NCI-H1092 (cell line): ENCODE data around the gene PLEKHD1.

ENCODE experiments used
- DNase-seq: peaks from one replicate; lab custom pipeline; 2025; lab: John Stamatoyannopoulos, UW

The PLEKHD1 gene

DNA sequence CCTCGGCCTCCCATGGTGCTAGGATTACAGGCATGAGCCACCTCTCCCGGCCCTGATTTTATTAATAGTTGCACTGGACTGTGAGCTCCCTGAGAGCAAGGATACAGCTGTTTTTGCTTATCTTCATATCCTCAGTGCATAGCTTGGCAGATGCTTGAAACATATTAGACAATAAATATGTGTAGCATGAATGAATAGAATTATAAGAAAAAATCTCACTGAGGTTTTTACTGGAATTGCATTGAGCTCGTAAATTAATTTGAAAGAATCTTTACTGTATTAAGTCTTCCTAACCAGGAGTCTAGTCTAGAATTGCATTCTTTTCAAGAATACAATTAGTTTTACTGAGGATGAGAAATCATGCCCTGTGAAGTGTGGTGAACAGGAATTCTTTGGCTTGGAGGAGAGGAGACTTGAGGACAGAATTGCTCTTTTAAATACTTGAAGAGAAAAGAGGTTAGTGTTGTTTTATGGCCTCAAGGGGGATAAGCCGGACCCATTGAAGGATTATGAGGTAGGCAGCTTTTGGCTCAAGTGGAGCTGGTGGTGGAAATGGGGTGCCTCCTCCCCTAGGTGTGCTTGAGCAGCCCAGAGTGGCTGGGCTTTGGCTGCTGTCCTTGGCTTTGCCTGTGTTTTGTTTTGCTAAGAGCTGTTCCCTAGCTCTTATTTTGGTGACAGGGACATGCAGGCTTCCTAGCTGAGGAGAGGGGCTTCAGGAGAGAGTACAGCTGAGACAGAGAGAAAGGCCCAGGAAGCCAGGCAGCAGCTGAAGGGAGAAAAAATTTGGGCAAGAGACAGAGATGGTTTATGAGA, 34.0 kb downstream of the PLEKHD1 start:
- DNase-seq, result no peak

DNA sequence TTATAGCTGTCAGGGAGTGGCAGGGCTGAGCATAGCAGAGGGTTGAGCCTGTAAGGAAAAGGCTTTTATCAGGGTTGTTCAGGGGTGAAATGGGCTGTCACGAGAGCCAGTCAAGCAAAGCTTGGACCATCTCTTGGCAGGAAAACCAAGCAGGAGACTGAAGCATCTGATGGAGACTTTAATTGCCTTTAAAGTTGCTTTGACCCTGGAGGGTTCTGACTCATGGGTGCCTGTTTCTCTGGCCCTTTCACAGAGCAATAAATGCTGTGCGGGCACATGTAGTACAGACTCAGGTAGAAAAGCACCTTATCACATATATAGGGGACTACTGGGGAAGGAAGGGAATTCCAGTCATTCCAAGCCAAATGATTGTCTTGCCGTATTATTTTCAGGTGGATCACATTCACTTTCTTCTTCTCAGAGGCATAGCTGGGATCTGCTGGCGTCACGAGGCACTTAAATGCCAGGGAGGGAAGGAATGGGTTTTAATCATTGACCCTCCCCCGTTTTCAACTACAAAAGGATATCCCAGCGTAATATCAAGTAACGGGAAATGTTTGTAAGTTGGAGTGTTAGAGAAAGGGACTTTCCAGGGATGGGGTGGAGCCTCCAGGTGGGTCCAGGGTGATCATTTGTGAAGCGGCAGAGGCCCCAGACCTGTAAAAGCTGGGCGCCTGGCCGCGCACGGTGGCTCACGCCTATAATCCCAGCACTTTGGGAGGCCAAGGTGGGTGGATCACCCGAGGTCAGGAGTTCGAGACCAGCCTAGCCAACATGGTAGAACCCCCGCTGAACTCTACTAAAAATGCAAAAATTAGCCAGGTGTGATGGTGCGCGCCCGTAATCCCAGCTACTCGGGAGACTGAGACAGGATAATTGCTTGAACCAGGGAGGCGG, 34.9 kb downstream of the PLEKHD1 start:
- DNase-seq, result no peak

DNA sequence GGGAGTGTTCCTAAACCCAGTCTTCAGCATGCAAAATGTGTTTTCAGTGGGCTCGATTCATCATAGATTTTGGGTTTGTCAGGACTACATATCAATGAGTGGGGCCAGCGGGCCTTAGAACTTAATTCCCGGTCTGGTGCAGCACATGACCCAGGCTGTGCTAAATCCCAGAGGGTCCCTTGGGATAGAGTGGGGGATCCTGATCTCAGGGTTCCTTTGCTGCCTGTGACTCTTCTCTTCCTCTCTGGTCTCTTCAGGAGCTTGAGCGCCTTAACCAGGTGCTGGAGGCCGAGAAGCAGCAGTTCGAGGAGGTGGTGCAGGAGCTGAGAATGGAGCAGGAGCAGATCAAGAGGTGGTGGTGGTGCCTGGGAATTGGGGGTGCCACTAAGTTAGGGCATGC, 37.5 kb downstream of the PLEKHD1 start:
- DNase-seq, result no peak

DNA sequence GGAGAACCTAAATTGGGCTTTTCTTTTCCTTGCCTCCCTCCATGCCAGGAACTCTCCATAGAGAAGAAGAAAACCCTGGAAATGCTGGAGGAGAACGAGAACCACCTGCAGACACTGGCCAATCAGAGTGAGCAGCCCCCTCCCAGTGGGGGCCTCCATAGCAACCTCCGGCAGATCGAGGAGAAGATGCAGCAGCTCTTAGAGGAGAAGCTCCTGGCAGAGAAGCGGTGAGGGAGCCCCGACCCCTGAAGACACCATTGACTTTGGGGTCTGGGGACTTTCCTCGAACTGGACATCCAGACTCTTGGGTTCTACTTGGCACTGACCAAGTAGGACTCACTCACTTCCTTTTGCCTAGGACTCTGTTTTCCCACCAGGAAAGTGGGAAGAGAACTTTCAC, 41.4 kb downstream of the PLEKHD1 start:
- DNase-seq, result no peak

DNA sequence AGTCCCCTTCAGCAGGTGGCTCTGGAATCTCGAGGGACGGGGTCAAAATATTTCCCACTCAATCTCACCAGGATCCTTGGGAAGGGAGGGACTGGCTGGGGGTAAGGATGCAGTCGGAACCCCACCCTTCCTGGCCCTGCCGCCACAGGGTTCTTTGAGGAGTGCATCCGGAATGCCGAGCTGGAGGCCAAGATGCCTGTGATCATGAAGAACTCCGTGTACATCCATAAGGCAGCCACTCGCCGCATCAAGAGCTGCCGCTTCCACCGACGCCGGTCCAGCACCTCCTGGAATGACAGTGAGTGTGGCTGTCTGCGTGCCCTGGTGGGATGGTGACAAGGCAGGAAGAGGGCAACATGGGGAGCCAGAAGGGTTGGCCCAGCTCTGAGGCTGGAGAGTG, 43.1 kb downstream of the PLEKHD1 start:
- no peak for DNase-seq

DNA sequence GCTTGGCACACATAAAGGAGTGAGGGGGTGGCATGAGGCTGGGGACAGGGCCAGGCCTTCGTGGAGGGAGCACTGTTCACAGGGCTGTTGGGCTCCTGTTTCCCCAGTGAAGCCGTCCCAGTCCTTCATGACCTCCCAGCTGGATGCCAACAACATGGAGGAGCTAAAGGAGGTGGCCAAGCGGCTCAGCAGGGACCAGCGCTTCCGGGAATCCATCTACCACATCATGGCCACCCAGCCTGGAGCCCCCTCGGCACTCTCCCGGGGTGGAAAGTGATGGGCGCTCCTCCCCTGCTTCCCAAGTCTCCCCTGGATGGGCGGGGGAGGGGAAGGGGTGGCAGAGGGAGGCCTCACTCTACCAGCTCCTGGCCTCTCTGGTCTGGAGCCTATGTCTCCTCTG, 43.6 kb downstream of the PLEKHD1 start:
- DNase-seq, result no peak

DNA sequence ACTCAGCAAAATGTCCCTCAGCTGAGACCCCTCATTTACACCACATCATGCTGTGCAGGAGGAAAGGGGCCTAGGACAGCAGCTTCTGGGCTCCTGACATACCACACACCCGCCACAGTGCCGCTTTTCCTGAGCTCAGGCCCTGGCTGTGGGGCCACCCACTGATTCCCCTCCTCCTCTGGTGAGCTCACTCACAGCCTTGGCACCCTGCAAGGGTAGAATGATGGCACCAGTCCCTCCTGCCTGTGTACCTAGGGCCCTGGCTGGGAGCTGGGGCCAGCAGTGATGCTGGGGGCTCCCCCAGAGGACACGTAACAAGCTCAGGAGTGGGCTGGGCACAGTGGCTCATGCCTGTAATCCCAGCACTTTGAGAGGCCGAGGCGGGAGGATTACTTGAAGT, 44.4 kb downstream of the PLEKHD1 start:
- DNase-seq, result no peak

DNA sequence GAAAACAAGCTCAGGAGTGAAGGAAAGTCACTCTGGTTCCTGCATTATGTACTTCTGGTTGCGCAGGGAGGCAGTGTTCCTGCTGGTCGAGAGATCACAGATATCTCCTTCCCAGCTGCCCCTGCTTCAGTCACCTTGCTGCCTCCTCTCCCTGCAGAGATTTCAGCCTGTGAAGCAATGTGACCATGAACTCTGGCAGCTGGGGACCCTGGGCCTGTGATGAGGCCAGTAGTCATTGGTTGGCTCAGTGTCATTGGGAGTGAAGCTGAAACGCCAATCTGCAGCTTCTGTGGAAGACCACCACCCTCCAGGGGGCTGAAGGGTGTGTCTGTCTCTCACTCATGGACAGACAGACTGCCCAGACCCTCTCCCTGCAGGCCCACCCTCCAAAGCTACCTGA, 45.0 kb downstream of the PLEKHD1 start:
- DNase-seq, result no peak

DNA sequence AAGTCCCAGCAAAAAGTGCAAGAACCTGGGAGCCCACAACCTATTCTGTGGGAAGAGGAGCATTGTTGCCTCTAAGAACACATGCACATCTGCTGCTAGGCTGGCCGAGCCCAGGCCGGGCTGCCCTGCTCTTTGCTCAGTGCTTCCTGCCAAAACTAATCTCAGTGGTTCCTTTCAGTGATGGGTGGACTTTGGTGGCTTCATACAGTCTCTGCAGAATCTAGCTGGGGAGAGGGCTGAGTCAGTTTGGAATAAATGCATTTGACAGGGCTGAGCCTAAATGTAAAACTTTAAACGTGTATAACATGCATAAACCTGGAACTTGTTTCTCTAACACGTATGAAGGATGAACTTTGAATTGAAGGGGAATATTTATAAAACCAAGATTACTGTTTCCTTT, 45.6 kb downstream of the PLEKHD1 start:
- DNase-seq, result no peak

DNA sequence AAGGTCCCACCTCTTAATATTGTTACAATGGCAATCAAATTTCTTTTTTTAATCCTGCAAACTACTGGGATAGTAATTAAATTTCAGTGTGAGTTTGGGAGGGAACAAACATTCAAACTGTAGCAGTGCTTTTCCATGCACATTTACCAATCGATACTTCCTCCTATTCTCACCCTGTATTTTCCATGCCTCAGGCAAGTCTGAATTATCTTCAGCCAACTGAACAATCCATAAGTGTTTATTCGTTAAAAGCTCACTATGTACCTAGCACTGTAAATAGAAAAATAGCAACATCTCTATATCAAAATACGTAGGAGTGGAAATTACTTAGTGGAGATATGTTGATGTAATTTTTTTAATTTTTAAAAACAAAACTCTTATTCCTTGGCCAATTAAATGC, 46.6 kb downstream of the PLEKHD1 start:
- no peak for DNase-seq

DNA sequence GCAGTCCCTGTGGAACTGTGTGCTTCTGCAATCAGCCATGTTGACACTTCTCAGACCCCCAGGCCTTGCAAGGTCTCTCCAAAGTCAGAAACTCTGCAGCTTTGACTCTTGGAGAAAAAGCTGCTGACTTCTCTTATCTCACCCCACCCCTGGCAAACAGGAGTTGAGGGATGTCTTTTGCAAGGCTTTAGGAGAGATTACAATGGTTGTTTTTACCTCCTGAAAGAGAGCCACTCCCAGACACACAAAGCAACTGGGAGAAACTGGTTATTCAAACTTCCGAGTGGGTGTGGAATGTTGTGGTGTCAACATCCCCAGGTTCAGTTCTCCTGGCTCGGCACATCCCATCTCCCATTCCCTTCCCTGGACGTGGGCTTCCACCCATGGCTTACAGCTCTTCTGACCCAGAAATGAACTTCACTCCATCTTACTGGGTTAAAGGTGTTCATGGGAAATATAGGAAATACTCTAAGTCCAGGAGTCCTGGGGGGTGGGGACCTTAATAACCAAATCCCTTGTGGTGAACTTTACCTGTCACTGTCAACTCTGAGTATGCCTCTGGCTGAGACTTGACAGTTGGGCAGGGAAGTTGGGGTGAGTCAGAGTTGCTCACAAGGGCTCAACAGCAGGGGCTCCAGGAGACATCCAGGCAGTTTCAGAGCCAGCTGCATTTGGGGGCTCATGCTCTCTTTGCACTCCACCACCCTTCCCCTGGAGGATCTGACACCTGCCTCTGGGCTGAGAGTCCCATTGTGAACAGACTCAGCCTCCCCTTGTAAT, 48.2 kb downstream of the PLEKHD1 start:
- DNase-seq, result no peak

DNA sequence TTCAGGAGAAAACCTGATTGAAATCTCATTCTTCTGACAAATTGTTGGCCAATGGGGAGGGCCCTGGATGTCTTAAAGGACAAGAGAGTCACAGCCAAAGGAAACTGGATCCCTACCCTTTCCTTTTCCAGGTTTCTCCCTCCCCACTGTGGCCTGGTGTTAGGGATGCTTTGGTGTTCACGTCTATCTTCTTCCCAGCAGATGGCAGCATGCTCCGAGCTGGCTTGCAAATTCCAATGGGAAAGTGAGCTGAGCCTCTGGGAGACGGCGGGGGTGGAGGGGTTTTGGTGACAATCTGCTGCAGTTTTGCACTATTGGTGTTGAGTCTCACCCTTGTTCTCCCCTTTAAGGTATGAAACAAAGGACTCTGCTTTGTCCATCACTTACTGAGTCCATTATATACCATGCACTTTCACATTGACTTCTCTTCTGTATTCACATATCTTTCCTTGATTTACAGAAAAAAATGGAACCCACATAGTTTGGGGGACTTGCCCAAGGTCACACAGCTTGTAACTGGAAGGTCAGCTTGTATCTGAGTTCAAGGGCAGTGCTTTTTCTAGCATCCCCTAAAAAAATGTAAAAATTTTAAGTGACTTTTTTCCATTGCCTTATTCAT, 50.8 kb downstream of the PLEKHD1 start:
- DNase-seq, result peak; percentile 39

DNA sequence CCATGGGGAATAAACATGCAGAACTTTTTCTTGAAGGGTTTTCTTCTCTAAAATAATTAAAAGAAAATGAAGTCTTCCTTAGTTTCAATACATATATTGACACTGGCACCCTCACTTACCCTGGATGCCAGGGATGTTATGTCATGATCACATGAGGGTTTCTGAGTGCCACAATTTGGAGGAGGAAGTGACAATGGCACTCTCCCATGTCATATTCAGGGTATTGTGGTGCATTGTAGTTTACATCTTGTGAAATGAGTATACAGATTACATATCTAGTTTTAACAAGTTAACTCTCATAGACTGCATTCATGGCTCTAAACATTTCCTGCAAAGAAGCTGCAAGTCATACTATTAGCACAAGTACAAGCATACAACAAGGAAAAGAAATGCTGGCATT, 52.4 kb downstream of the PLEKHD1 start:
- no peak for DNase-seq

DNA sequence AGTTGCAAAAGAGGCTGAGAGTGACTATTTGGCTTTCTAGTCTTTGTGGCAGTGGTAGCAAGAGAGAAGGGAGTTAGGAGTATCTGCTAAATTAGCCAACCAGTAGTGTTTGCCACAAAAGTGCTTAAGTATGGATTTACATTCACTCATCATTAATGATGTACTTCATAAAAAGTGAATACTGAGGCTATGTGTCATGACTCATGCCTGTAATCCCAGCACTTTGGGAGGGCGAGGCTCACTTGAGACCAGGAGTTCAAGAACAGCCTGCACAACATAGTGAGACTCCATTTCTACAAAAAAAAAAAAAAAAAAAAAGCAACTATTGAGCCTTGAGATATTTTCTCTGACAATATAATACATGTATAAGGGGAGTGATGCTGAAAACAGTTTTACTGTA, 53.4 kb downstream of the PLEKHD1 start:
- DNase-seq, result no peak

DNA sequence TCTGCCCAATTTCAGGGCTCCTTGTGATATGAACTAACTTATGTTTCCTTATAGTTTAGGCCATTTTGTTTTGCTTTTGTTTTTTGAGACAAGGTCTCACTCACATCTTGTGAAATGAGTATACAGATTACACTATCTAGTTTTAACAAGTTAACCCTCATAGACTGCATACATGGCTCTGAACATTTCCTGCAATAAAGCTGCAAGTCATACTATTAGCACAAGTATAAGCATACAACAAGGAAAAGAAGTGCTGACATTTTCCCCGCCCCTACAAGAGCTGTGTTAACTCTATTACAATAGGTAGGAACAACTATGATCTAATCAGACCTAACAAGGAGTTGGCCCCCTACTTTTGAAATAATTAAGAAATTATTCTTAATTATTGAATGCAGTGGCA, 54.2 kb downstream of the PLEKHD1 start:
- no peak for DNase-seq

DNA sequence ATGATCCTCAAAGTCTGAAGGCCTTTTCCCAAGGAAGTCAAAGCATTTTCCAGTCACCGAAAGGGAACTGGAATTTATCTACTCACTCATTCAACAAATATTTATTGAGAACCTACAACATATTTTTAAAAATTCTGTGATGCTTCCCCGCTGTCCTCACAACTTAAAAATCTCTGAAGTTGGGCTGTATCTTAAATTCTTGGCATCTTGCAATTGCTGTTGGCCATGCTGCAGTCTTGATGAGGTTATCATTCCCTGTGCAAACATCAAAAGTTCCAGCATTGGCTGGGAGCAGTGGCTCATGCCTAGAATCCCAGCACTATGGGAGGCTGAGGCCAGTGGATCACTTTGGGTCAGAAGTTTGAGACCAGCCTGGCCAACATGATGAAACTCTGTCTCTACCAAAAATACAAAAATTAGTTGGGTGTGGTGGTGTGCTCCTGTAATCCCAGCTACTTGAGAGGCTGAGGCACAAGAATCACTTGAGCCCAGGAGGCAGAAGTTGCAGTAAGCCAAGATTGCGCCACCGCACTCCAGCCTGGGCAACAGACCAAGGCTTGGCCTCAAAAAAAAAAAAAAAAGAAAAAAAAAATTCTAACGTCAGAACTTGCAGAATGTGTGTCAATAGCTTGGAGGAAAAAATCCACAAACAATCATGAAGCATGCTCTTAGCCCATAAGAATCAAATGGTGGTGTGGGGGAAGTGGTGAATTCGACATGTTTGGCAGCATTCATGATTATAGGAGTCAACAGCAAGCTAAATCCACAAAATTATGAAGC, 55.3 kb downstream of the PLEKHD1 start:
- no peak for DNase-seq

DNA sequence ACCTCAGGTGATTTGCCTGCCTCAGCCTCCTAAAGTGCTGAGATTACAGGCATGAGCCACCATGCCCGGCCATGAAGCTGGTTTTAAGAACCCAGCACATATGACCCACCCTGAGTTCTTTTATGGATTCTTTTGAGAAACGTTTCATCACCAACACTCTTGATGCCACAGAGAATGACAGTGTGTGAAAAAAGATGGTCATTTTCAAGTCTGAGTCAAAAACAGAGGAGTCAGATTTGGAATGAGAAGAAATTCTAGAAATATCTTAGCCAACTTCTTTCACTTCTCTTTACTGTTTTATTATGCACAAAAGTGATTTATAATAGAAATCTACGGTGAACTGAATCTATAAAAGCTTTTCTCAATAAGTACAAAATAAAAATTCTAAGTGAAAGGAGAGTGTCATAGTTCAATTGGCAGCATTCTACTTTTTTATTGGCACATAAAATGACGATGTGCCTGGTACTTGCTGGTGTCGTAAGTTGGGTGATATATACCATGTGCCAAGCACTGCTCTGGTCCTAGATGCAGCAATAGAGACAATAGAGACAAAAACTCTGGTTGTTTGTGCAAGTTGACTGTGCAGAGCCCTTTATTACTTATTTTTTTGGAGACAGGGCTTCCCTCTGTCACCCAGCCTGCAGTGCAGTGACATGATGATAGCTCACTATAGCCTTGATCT, 56.3 kb downstream of the PLEKHD1 start:
- DNase-seq, result no peak

DNA sequence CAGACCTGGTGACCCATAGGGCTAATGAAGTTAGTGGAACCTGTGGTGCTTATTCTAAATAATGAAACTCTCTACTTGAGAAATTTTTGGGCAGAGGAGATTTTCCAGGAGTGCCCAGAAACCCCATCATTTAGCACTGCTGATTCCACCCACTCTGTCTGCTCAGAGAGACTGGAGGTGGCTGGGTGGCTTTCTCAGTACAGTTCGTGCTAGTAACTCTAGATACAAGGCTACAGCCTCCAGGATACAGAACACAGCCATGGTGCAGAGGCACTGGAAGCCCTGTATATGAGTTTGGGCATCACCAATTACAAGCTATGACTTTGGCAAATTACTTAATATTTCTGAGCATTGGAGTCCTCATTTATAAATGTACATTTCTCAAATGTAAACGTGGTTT, 57.8 kb downstream of the PLEKHD1 start:
- no peak for DNase-seq

DNA sequence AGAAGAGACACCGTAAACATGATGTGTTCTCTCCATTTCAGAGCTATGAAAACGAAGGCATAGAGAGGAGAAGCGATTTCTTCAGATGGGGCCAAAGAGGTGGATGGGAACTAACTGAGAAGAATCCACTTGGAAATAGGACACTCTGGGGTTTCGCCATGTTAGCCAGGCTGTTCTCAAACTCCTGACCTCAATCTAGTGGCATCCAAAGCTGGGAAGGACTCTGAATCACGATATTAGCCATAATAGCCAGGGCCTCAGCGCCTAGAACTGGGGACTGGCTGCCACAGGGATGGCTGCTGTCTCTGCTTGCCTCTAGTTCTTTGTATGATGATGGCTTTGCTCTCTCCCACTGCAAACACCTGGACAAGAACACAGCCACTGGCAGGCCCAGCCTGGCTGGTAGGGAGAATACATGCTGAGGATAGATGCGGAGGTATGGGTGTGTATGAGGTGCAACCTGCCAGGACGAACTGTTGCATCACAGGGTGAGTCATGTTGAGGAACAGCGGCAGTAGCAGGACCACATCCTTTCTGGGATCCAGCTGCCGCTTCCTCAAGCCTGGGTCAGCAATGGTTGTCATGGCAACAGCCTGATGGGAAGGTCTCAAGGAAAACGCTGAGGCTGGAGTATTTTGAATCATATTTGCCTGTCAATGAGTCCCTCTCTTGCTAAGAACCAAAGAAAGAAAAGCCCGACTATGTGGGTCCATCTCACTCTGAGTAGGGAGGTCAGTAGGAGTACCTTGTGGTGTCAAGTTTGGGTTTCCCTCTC, 59.0 kb downstream of the PLEKHD1 start:
- no peak for DNase-seq
